PC-3 (cell line): ENCODE data around the gene CIC. TPM values are rescaled to one million over a fixed set of nuclear protein-coding genes. Genes with fewer than 3 reads are reported as not detected.

Experiments
- ATAC-seq: fragments of 200-7000 bp; cut with Tn5 transposase; 2 replicates; pipeline ENCODE4 v1.9.1; 2020; ENCODE audit warnings: mild to moderate bottlenecking, moderate library complexity
- BruUV-seq: library from RNA; stranded (reverse); fragments of 400-500 nt; replicated peaks from 2 replicates; lab custom pipeline; 2021; lab: Mats Ljungman, UMichigan
- CTCF ChIA-PET: fragments of 300-600 bp; sonication (Branson Sonifier 250); formaldehyde crosslinking; loops from one replicate; lab custom pipeline; 2022; ENCODE audit warnings: antibody characterized with exemption; lab: Charles Lee
- POLR2A ChIA-PET: fragments of 300-600 bp; sonication (Branson Sonifier 250); formaldehyde crosslinking; loops from one replicate; lab custom pipeline; 2022; ENCODE audit warnings: antibody characterized with exemption; ENCODE audit not compliant: unreplicated experiment; lab: Charles Lee
- DNase-seq: peaks from one replicate; pipeline ENCODE4 v3.0.0-alpha.2; 2015
- H2AFZ ChIP-seq: fragments of 300-600 bp; sonication (generic); 2 replicates; pipeline ENCODE4 v1.6.0; 2016; ENCODE audit warnings: antibody characterized with exemption, low read length
- H3F3A ChIP-seq: fragments of 300-600 bp; sonication (generic); one replicate; pipeline ENCODE4 v1.6.0; 2017; ENCODE audit warnings: antibody characterized with exemption, low read length, control low read depth, mild to moderate bottlenecking; ENCODE audit not compliant: unreplicated experiment
- H3K27ac ChIP-seq: fragments of 300-600 bp; sonication (generic); 2 replicates; pipeline ENCODE4 v1.5.1; 2016; ENCODE audit warnings: mild to moderate bottlenecking, low read length
- H3K27me3 ChIP-seq: fragments of 300-600 bp; sonication (generic); 2 replicates; pipeline ENCODE4 v1.6.1; 2016; ENCODE audit warnings: low read length, mixed read lengths
- H3K36me3 ChIP-seq: fragments of 300-600 bp; sonication (generic); 2 replicates; pipeline ENCODE4 v1.6.1; 2016; ENCODE audit warnings: low read depth, mixed run types, low read length, mixed read lengths
- H3K4me1 ChIP-seq: fragments of 300-600 bp; sonication (generic); 2 replicates; pipeline ENCODE4 v1.5.1; 2016; ENCODE audit warnings: low read length; ENCODE audit not compliant: insufficient read depth
- H3K4me2 ChIP-seq: fragments of 300-600 bp; sonication (generic); 2 replicates; pipeline ENCODE4 v1.6.0; 2016; ENCODE audit warnings: low read length
- H3K4me3 ChIP-seq: fragments of 300-600 bp; sonication (generic); 2 replicates; pipeline ENCODE4 v1.5.1; 2016; ENCODE audit warnings: mild to moderate bottlenecking, low read length, mixed read lengths
- H3K79me2 ChIP-seq: fragments of 300-600 bp; sonication (generic); 2 replicates; pipeline ENCODE4 v1.6.1; 2017; ENCODE audit warnings: low read length, mixed read lengths
- H3K9ac ChIP-seq: fragments of 300-600 bp; sonication (generic); 2 replicates; pipeline ENCODE4 v1.6.0; 2016; ENCODE audit warnings: mild to moderate bottlenecking, low read length
- H3K9me2 ChIP-seq: fragments of 300-600 bp; sonication (generic); replicated peaks from 2 replicates; pipeline ENCODE4 v1.6.1; 2016; ENCODE audit warnings: mixed run types, low read length, mixed read lengths
- H3K9me3 ChIP-seq: fragments of 300-600 bp; sonication (generic); 2 replicates; pipeline ENCODE4 v1.6.1; 2016; ENCODE audit warnings: low read length, mixed read lengths
- H4K20me1 ChIP-seq: fragments of 300-600 bp; sonication (generic); 2 replicates; pipeline ENCODE4 v1.6.1; 2016; ENCODE audit warnings: low read length, mixed read lengths
- CTCF ChIP-seq: fragments of 300-600 bp; sonication (generic); conservative IDR thresholded peaks from 2 replicates; pipeline ENCODE4 v1.5.1; 2017; ENCODE audit warnings: antibody characterized with exemption, low read depth, mild to moderate bottlenecking, low read length
- EZH2 ChIP-seq: fragments of 300-600 bp; sonication (generic); IDR thresholded peaks from one replicate; pipeline ENCODE4 v1.6.1; 2017; ENCODE audit warnings: antibody characterized with exemption, mild to moderate bottlenecking, low read length; ENCODE audit not compliant: unreplicated experiment
- EZH2phosphoT487 ChIP-seq: fragments of 300-600 bp; sonication (generic); IDR thresholded peaks from 2 replicates; pipeline ENCODE4 v1.6.1; 2018; ENCODE audit warnings: mild to moderate bottlenecking, antibody characterized with exemption, low read length, borderline replicate concordance
- intact Hi-C: fragments of 100-400 bp; cut with micrococcal nuclease; formaldehyde crosslinking; loops from 2 replicates; pipeline ENCODE4 v1.9.0; 2023
- total RNA-seq: library from RNA; depleted of rRNA; stranded (reverse); fragments of >200 nt; gene quantifications from 2 replicates; pipeline ENCODE4 v1.2.3, GENCODE V29; 2014

CIC gene
- total RNA-seq, 1 experiment from 2014 or later: 9.8 TPM

GRCh38 chr19:42251572-42252358 is 17.3 kb upstream of the CIC start:
- DNase-seq (no peak), ATAC-seq (no peak)
- Histone ChIP-seq H3K4me1 (peaks cover 10% of the 10 kb centered on the region), H4K20me1 (no peaks in the 10 kb centered on the region), H3F3A (no peaks in the 10 kb centered on the region), H3K36me3 (no peaks in the 10 kb centered on the region), H3K27ac (no peak overlapping the region), H3K9ac (no peak overlapping the region), H3K9me3 (no peaks in the 10 kb centered on the region), H3K79me2 (peaks cover 38% of the 10 kb centered on the region), H2AFZ (no peak overlapping the region), H3K27me3 (no peaks in the 10 kb centered on the region), H3K4me2 (no peak overlapping the region), H3K9me2 (no peaks in the 10 kb centered on the region), H3K4me3 (no peak overlapping the region)
- ChIA-PET POLR2A (interaction anchor here (0.5 kb wide), 1 partner anchor 386 kb away, joined by 5 read pairs; no protein-coding TSS in a partner anchor), CTCF (no interaction called here)
- no TSS peak for BruUV-seq
- intact Hi-C loops: no loop called here
- TF ChIP-seq EZH2 (no peak), CTCF (no peak), EZH2phosphoT487 (no peak)

GRCh38 chr19:42252365-42253244 is 16.4 kb upstream of the CIC start:
- H3K27me3 ChIP-seq: no peaks in the 10 kb centered on the region
- DNase-seq: no peak
- TF ChIP-seq EZH2phosphoT487 (no peak), CTCF (no peak), EZH2 (no peak)
- H3F3A ChIP-seq: no peaks in the 10 kb centered on the region
- peaks cover 10% of the 10 kb centered on the region for H3K4me1 ChIP-seq
- H3K9me3 ChIP-seq: no peaks in the 10 kb centered on the region
- peak overlapping the region; percentile 71 for H3K9ac ChIP-seq
- peak overlapping the region; percentile 92 for H3K4me2 ChIP-seq
- no peaks in the 10 kb centered on the region for H3K36me3 ChIP-seq
- H4K20me1 ChIP-seq: no peaks in the 10 kb centered on the region
- peak overlapping the region; percentile 25 for H3K27ac ChIP-seq
- ATAC-seq: no peak
- CTCF ChIA-PET: no interaction called here
- H3K4me3 ChIP-seq: peak overlapping the region; percentile 80
- POLR2A ChIA-PET: no interaction called here
- TSS peak; percentile 29 for BruUV-seq
- H3K79me2 ChIP-seq: peaks cover 38% of the 10 kb centered on the region
- no peaks in the 10 kb centered on the region for H3K9me2 ChIP-seq
- peak overlapping the region; percentile 42; the same call in 1 of the 2 replicates for H2AFZ ChIP-seq
- intact Hi-C loops: no loop called here
